Ectodermal cell (in vitro differentiated cells): ENCODE data around the gene SLC16A5.
"Not testable (repeated sequence)": the region's sequence is repeated elsewhere in the genome, so short reads cannot be mapped to it uniquely, and the experiment has no call there.

Experiments used
- H3K27ac ChIP-seq: 2 replicates; pipeline ENCODE4 v1.7.0; 2013; ENCODE audit warnings: mild to moderate bottlenecking, low read depth, low read length; ENCODE audit not compliant: insufficient read depth, poor library complexity, severe bottlenecking
- H3K27me3 ChIP-seq: 2 replicates; pipeline ENCODE4 v1.7.0; 2013; ENCODE audit warnings: mild to moderate bottlenecking, low read length; ENCODE audit not compliant: insufficient read depth, control insufficient read depth, poor library complexity, severe bottlenecking
- H3K36me3 ChIP-seq: one replicate; pipeline ENCODE4 v1.7.0; 2013; ENCODE audit warnings: low read length; ENCODE audit not compliant: control insufficient read depth, insufficient read depth
- H3K4me1 ChIP-seq: one replicate; pipeline ENCODE4 v1.7.0; 2013; ENCODE audit warnings: low read length; ENCODE audit not compliant: control insufficient read depth, insufficient read depth
- H3K4me3 ChIP-seq: 2 replicates; pipeline ENCODE4 v1.7.0; 2013; ENCODE audit warnings: low read depth, low read length, control low read depth; ENCODE audit not compliant: insufficient read depth
- H3K9me3 ChIP-seq: 2 replicates; pipeline ENCODE4 v1.7.0; 2013; ENCODE audit warnings: mild to moderate bottlenecking, low read length, moderate library complexity; ENCODE audit not compliant: control insufficient read depth
- WGBS, 2 experiments: methylation state at CpG; one replicate each; pipeline ENCODE4 v1.1.7; 2013; ENCODE audit warnings: missing lambda C conversion rate in 2 of 2; 5-methylcytosine and 5-hydroxymethylcytosine counted together

Gene SLC16A5

GRCh38 chr17:75064460-75064859 lies 23.3 kb upstream of the SLC16A5 start:
- Histone ChIP-seq H3K36me3 (peaks cover 26% of the 10 kb centered on the region), H3K4me1 (no peaks in the 10 kb centered on the region), H3K4me3 (no peak overlapping the region), H3K27me3 (no peaks in the 10 kb centered on the region), H3K9me3 (no peaks in the 10 kb centered on the region), H3K27ac (no peak overlapping the region)
- WGBS, 2 experiments, result 97% methylated on average over 8 of the region's 8 CpGs

- Histone ChIP-seq H3K36me3 (peaks cover 24% of the 10 kb centered on the region), H3K27ac (no peak overlapping the region), H3K27me3 (no peaks in the 10 kb centered on the region), H3K4me3 (no peak overlapping the region), H3K4me1 (no peaks in the 10 kb centered on the region), H3K9me3 (no peaks in the 10 kb centered on the region)
- 94 to 95% methylated on average over 18 of the region's 18 CpGs for WGBS, 2 experiments
Measured at GRCh38 chr17:75064867-75065561, 22.7 kb upstream of the SLC16A5 start.

- Histone ChIP-seq H3K9me3 (no peaks in the 10 kb centered on the region), H3K27ac (no peak overlapping the region), H3K4me3 (no peak overlapping the region), H3K36me3 (peaks cover 24% of the 10 kb centered on the region), H3K27me3 (no peaks in the 10 kb centered on the region), H3K4me1 (no peaks in the 10 kb centered on the region)
- WGBS, 2 experiments, result 93 to 99% methylated on average over 6 of the region's 6 CpGs
Measured at GRCh38 chr17:75065562-75066151, 22.1 kb upstream of the SLC16A5 start.

- peaks cover 20% of the 10 kb centered on the region for H3K36me3 ChIP-seq
- WGBS, 2 experiments, result 86 to 89% methylated on average over 4 of the region's 4 CpGs
- H3K27me3 ChIP-seq, result no peaks in the 10 kb centered on the region
- H3K4me3 ChIP-seq, result no peak overlapping the region
- H3K27ac ChIP-seq, result no peak overlapping the region
- H3K4me1 ChIP-seq, result no peaks in the 10 kb centered on the region
- H3K9me3 ChIP-seq, result no peaks in the 10 kb centered on the region
Measured at GRCh38 chr17:75067856-75068255, 19.9 kb upstream of the SLC16A5 start.

GRCh38 chr17:75068750-75069149 lies 19.0 kb upstream of the SLC16A5 start:
- no peaks in the 10 kb centered on the region for H3K9me3 ChIP-seq
- H3K27me3 ChIP-seq, result no peaks in the 10 kb centered on the region
- H3K36me3 ChIP-seq, result peaks cover 11% of the 10 kb centered on the region
- H3K4me1 ChIP-seq, result no peaks in the 10 kb centered on the region
- WGBS, 2 experiments, result 86 to 87% methylated on average over 8 of the region's 8 CpGs
- H3K4me3 ChIP-seq, result no peak overlapping the region
- no peak overlapping the region for H3K27ac ChIP-seq

- H3K36me3 ChIP-seq, result peaks cover 2% of the 10 kb centered on the region
- no peaks in the 10 kb centered on the region for H3K4me1 ChIP-seq
- no peaks in the 10 kb centered on the region for H3K9me3 ChIP-seq
- H3K27me3 ChIP-seq, result no peaks in the 10 kb centered on the region
- H3K27ac ChIP-seq, result no peak overlapping the region
- 89 to 95% methylated on average over 2 of the region's 2 CpGs for WGBS, 2 experiments
- H3K4me3 ChIP-seq, result no peak overlapping the region
Measured at GRCh38 chr17:75069783-75070182, 18.0 kb upstream of the SLC16A5 start.

- not testable (repeated sequence) for H3K27ac ChIP-seq, H3K4me1 ChIP-seq, H3K36me3 ChIP-seq, H3K9me3 ChIP-seq, H3K4me3 ChIP-seq, H3K27me3 ChIP-seq
- WGBS, 2 experiments, result 91 to 96% methylated on average over 7 to 8 of the region's 8 CpGs
Measured at GRCh38 chr17:75071478-75072271, 16.1 kb upstream of the SLC16A5 start.

GRCh38 chr17:75072909-75073308 lies 14.8 kb upstream of the SLC16A5 start:
- 90 to 94% methylated on average over 3 of the region's 5 CpGs for WGBS, 2 experiments

GRCh38 chr17:75073618-75074047 lies 14.1 kb upstream of the SLC16A5 start:
- Histone ChIP-seq H3K9me3 (no peaks in the 10 kb centered on the region), H3K4me3 (no peak overlapping the region), H3K4me1 (peaks cover 4% of the 10 kb centered on the region), H3K27me3 (no peaks in the 10 kb centered on the region), H3K27ac (no peak overlapping the region), H3K36me3 (no peaks in the 10 kb centered on the region)
- WGBS, 2 experiments, result 86 to 88% methylated on average over 5 of the region's 5 CpGs

More at GRCh38 chr17:75072909-75073308, 14.8 kb upstream of the SLC16A5 start:
- H3K4me1 ChIP-seq, H3K9me3 ChIP-seq, H3K27me3 ChIP-seq, H3K4me3 ChIP-seq, H3K36me3 ChIP-seq, H3K27ac ChIP-seq: not testable (repeated sequence)

GRCh38 chr17:75074532-75074931 lies 13.2 kb upstream of the SLC16A5 start:
- no peaks in the 10 kb centered on the region for H3K9me3 ChIP-seq
- H3K36me3 ChIP-seq, result no peaks in the 10 kb centered on the region
- no peak overlapping the region for H3K4me3 ChIP-seq
- WGBS, 2 experiments, result 90 to 93% methylated on average over 14 of the region's 14 CpGs
- H3K27ac ChIP-seq, result no peak overlapping the region
- peaks cover 4% of the 10 kb centered on the region for H3K4me1 ChIP-seq
- no peaks in the 10 kb centered on the region for H3K27me3 ChIP-seq
